ENCODE data around the gene CHKB. TPM values are rescaled to one million over a fixed set of nuclear protein-coding genes. Genes with fewer than 3 reads are reported as not detected.
A peak's percentile ranks its signal among the peaks of the same experiment; 100 is the strongest.

Gene CHKB
- total and polyA plus RNA-seq, 10 of the 15 experiments (the other 5 are each of a cell fraction or from before 2014, with no cell fraction given) = 10.0 to 93.9 (median 57.0) TPM

GRCh38 chr22:50599816-50600455 is 17.3 kb upstream of the CHKB start:
- CTCF ChIA-PET = interaction anchor here (0.5 kb wide), 1 partner anchor 47 kb away, joined by 3 read pairs; no protein-coding TSS in a partner anchor
- H2AFZ ChIP-seq (ENCODE audit: control insufficient read depth, low read depth, low read length) = no peak overlapping the region
- intact Hi-C loops (cut with micrococcal nuclease; ENCODE audit: unreplicated experiment) = no loop called here
- no peak for TF ChIP-seq NFXL1 (IDR thresholded peaks at IDR 0.05; ENCODE audit: borderline replicate concordance)
- TF ChIP-seq CHD4 (IDR thresholded peaks at IDR 0.05) = no peak
- TF ChIP-seq, protein P1, sequence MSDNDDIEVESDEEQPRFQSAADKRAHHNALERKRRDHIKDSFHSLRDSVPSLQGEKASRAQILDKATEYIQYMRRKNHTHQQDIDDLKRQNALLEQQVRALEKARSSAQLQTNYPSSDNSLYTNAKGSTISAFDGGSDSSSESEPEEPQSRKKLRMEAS (IDR thresholded peaks at IDR 0.05; ENCODE audit: low read depth, low read length) = peak; percentile 61; the same call in 1 of the 2 replicates
- TF ChIP-seq RUNX3 (IDR thresholded peaks at IDR 0.05; ENCODE audit: low read length) = no peak
- TF ChIP-seq NBN (IDR thresholded peaks at IDR 0.05) = no peak
- TF ChIP-seq, protein P2, sequence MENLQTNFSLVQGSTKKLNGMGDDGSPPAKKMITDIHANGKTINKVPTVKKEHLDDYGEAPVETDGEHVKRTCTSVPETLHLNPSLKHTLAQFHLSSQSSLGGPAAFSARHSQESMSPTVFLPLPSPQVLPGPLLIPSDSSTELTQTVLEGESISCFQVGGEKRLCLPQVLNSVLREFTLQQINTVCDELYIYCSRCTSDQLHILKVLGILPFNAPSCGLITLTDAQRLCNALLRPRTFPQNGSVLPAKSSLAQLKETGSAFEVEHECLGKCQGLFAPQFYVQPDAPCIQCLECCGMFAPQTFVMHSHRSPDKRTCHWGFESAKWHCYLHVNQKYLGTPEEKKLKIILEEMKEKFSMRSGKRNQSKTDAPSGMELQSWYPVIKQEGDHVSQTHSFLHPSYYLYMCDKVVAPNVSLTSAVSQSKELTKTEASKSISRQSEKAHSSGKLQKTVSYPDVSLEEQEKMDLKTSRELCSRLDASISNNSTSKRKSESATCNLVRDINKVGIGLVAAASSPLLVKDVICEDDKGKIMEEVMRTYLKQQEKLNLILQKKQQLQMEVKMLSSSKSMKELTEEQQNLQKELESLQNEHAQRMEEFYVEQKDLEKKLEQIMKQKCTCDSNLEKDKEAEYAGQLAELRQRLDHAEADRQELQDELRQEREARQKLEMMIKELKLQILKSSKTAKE (IDR thresholded peaks at IDR 0.05; ENCODE audit: low read depth, poor library complexity, severe bottlenecking) = no peak
- no peak for TF ChIP-seq BCL3 (IDR thresholded peaks at IDR 0.05; ENCODE audit: borderline replicate concordance, insufficient read depth, low read depth, low read length, poor library complexity, severe bottlenecking)
- TF ChIP-seq, protein P3, sequence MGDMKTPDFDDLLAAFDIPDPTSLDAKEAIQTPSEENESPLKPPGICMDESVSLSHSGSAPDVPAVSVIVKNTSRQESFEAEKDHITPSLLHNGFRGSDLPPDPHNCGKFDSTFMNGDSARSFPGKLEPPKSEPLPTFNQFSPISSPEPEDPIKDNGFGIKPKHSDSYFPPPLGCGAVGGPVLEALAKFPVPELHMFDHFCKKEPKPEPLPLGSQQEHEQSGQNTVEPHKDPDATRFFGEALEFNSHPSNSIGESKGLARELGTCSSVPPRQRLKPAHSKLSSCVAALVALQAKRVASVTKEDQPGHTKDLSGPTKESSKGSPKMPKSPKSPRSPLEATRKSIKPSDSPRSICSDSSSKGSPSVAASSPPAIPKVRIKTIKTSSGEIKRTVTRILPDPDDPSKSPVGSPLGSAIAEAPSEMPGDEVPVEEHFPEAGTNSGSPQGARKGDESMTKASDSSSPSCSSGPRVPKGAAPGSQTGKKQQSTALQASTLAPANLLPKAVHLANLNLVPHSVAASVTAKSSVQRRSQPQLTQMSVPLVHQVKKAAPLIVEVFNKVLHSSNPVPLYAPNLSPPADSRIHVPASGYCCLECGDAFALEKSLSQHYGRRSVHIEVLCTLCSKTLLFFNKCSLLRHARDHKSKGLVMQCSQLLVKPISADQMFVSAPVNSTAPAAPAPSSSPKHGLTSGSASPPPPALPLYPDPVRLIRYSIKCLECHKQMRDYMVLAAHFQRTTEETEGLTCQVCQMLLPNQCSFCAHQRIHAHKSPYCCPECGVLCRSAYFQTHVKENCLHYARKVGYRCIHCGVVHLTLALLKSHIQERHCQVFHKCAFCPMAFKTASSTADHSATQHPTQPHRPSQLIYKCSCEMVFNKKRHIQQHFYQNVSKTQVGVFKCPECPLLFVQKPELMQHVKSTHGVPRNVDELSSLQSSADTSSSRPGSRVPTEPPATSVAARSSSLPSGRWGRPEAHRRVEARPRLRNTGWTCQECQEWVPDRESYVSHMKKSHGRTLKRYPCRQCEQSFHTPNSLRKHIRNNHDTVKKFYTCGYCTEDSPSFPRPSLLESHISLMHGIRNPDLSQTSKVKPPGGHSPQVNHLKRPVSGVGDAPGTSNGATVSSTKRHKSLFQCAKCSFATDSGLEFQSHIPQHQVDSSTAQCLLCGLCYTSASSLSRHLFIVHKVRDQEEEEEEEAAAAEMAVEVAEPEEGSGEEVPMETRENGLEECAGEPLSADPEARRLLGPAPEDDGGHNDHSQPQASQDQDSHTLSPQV (IDR thresholded peaks at IDR 0.05) = no peak
- TF ChIP-seq, protein P4, sequence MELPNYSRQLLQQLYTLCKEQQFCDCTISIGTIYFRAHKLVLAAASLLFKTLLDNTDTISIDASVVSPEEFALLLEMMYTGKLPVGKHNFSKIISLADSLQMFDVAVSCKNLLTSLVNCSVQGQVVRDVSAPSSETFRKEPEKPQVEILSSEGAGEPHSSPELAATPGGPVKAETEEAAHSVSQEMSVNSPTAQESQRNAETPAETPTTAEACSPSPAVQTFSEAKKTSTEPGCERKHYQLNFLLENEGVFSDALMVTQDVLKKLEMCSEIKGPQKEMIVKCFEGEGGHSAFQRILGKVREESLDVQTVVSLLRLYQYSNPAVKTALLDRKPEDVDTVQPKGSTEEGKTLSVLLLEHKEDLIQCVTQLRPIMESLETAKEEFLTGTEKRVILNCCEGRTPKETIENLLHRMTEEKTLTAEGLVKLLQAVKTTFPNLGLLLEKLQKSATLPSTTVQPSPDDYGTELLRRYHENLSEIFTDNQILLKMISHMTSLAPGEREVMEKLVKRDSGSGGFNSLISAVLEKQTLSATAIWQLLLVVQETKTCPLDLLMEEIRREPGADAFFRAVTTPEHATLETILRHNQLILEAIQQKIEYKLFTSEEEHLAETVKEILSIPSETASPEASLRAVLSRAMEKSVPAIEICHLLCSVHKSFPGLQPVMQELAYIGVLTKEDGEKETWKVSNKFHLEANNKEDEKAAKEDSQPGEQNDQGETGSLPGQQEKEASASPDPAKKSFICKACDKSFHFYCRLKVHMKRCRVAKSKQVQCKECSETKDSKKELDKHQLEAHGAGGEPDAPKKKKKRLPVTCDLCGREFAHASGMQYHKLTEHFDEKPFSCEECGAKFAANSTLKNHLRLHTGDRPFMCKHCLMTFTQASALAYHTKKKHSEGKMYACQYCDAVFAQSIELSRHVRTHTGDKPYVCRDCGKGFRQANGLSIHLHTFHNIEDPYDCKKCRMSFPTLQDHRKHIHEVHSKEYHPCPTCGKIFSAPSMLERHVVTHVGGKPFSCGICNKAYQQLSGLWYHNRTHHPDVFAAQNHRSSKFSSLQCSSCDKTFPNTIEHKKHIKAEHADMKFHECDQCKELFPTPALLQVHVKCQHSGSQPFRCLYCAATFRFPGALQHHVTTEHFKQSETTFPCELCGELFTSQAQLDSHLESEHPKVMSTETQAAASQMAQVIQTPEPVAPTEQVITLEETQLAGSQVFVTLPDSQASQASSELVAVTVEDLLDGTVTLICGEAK (IDR thresholded peaks at IDR 0.05; ENCODE audit: borderline replicate concordance) = peak; percentile 75
- TF ChIP-seq SUZ12 (IDR thresholded peaks at IDR 0.05; ENCODE audit: unreplicated experiment) = no peak
- 0 out of 2 replicates have a peak, but pooled peaks have one; percentile 28 for TF ChIP-seq YY1 (IDR thresholded peaks at IDR 0.05; ENCODE audit: low read depth, low read length)

More at GRCh38 chr22:50599816-50600455, 17.3 kb upstream of the CHKB start:
- 24% methylated on average over 51 of the region's 52 CpGs for WGBS (ENCODE audit: insufficient coverage, insufficient replicate concordance, low lambda C conversion rate, missing lambda C conversion rate)
- Histone ChIP-seq H3K9me3 (replicated peaks; ENCODE audit: control insufficient read depth, insufficient read depth, low read length) (no peaks in the 10 kb centered on the region), H3K4me3 (no peak overlapping the region), H3K4me1 (ENCODE audit: control insufficient read depth, insufficient read depth, low read length) (no peaks in the 10 kb centered on the region), H3K9ac (ENCODE audit: control insufficient read depth, insufficient read depth, low read length) (no peak overlapping the region), H3K79me2 (ENCODE audit: control insufficient read depth, insufficient read depth, low read length) (no peaks in the 10 kb centered on the region), H4K20me1 (ENCODE audit: control insufficient read depth, insufficient read depth) (no peaks in the 10 kb centered on the region), H3K36me3 (ENCODE audit: control insufficient read depth in 2 of 2, insufficient read depth in 2 of 2, low read length in 1 of 2) (no peaks in the 10 kb centered on the region), H3K4me2 (ENCODE audit: control insufficient read depth, insufficient read depth) (no peak overlapping the region), H3K27me3 (replicated peaks in 1 of 2; ENCODE audit: control insufficient read depth in 2 of 2, insufficient read depth in 2 of 2, low read length in 1 of 2) (peaks cover 5 to 6% of the 10 kb centered on the region in 2 experiments; a peak in 3 of 4 replicates), H3K27ac (ENCODE audit: control insufficient read depth, insufficient read depth) (no peak overlapping the region)
- in situ Hi-C loops (cut with MboI) = no loop called here
- ATAC-seq = peak; percentile 59
- BruUV-seq (replicated peaks) = no TSS peak
- DNase-seq (ENCODE audit: low read depth, low spot score) = no peak
- ChIA-PET RAD21 (ENCODE audit: unreplicated experiment) (no interaction called here), SMC1A (ENCODE audit: uncharacterized antibody, unreplicated experiment) (no interaction called here), POLR2A (no interaction called here)
- no peak for FAIRE-seq

Data from GM12878 (cell line).